ENCODE data around the gene NDFIP2.

NDFIP2 gene

DNA sequence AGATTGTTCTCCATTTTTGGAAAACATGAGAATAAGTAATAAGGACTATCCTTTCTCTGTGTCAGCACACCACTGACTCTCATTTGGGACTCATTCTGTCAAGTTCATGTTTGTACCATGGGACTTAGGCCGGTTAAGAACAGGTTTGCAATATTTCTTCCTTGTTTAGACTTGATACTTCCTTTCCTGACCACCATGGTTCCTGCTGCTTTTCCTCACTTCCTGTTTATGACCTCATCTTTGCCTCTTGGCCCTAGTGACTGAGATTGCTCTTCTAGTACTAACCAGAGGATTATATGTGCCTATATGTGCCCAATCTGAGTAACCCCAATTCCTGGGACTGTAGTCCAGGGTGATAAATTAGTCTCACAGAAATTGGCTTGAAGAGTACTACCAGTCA is 32.5 kb upstream of the NDFIP2 start:
- no peak overlapping the region for H3K4me3 ChIP-seq (ENCODE audit: low read length)
- H3K9ac ChIP-seq (ENCODE audit: low read length), result no peak overlapping the region
- no peaks in the 10 kb centered on the region for H3K27me3 ChIP-seq (ENCODE audit: control insufficient read depth, insufficient read depth, low read length)
- no peaks in the 10 kb centered on the region for H3K4me1 ChIP-seq (ENCODE audit: control insufficient read depth, insufficient read depth, low read length)
- no peaks in the 10 kb centered on the region for H3K36me3 ChIP-seq (ENCODE audit: control insufficient read depth, insufficient read depth, low read length)
- no peak overlapping the region for H3K27ac ChIP-seq (ENCODE audit: low read depth, low read length)

- Histone ChIP-seq H3K27ac (ENCODE audit: low read depth, low read length) (no peak overlapping the region), H3K27me3 (ENCODE audit: control insufficient read depth, insufficient read depth, low read length) (no peaks in the 10 kb centered on the region), H3K4me3 (ENCODE audit: low read length) (no peak overlapping the region), H3K4me1 (ENCODE audit: control insufficient read depth, insufficient read depth, low read length) (no peaks in the 10 kb centered on the region), H3K9ac (ENCODE audit: low read length) (no peak overlapping the region), H3K36me3 (ENCODE audit: control insufficient read depth, insufficient read depth, low read length) (no peaks in the 10 kb centered on the region)
Measured at GRCh38 chr13:79450110-79450509, 30.8 kb upstream of the NDFIP2 start.

- H3K4me3 ChIP-seq (ENCODE audit: low read length), result no peak overlapping the region
- no peaks in the 10 kb centered on the region for H3K4me1 ChIP-seq (ENCODE audit: control insufficient read depth, insufficient read depth, low read length)
- H3K27me3 ChIP-seq (ENCODE audit: control insufficient read depth, insufficient read depth, low read length), result no peaks in the 10 kb centered on the region
- no peak overlapping the region for H3K9ac ChIP-seq (ENCODE audit: low read length)
- no peak overlapping the region for H3K27ac ChIP-seq (ENCODE audit: low read depth, low read length)
- H3K36me3 ChIP-seq (ENCODE audit: control insufficient read depth, insufficient read depth, low read length), result no peaks in the 10 kb centered on the region
Measured at GRCh38 chr13:79451500-79451962, 29.4 kb upstream of the NDFIP2 start.

GRCh38 chr13:79452239-79452913 is 28.6 kb upstream of the NDFIP2 start:
- Histone ChIP-seq H3K4me1 (ENCODE audit: control insufficient read depth, insufficient read depth, low read length) (no peaks in the 10 kb centered on the region), H3K27me3 (ENCODE audit: control insufficient read depth, insufficient read depth, low read length) (no peaks in the 10 kb centered on the region), H3K4me3 (ENCODE audit: low read length) (no peak overlapping the region), H3K36me3 (ENCODE audit: control insufficient read depth, insufficient read depth, low read length) (no peaks in the 10 kb centered on the region), H3K27ac (ENCODE audit: low read depth, low read length) (no peak overlapping the region), H3K9ac (ENCODE audit: low read length) (no peak overlapping the region)

GRCh38 chr13:79455331-79455730 is 25.6 kb upstream of the NDFIP2 start:
- no peak overlapping the region for H3K27ac ChIP-seq (ENCODE audit: low read depth, low read length)
- H3K9ac ChIP-seq (ENCODE audit: low read length), result no peak overlapping the region
- H3K27me3 ChIP-seq (ENCODE audit: control insufficient read depth, insufficient read depth, low read length), result no peaks in the 10 kb centered on the region
- no peaks in the 10 kb centered on the region for H3K36me3 ChIP-seq (ENCODE audit: control insufficient read depth, insufficient read depth, low read length)
- H3K4me3 ChIP-seq (ENCODE audit: low read length), result no peak overlapping the region
- H3K4me1 ChIP-seq (ENCODE audit: control insufficient read depth, insufficient read depth, low read length), result no peaks in the 10 kb centered on the region

- Histone ChIP-seq H3K27ac (ENCODE audit: low read depth, low read length) (no peak overlapping the region), H3K36me3 (ENCODE audit: control insufficient read depth, insufficient read depth, low read length) (no peaks in the 10 kb centered on the region), H3K9ac (ENCODE audit: low read length) (no peak overlapping the region), H3K4me3 (ENCODE audit: low read length) (no peak overlapping the region), H3K27me3 (ENCODE audit: control insufficient read depth, insufficient read depth, low read length) (no peaks in the 10 kb centered on the region), H3K4me1 (ENCODE audit: control insufficient read depth, insufficient read depth, low read length) (no peaks in the 10 kb centered on the region)
Measured at GRCh38 chr13:79456051-79456450, 24.9 kb upstream of the NDFIP2 start.

- H3K27ac ChIP-seq (ENCODE audit: low read depth, low read length), result no peak overlapping the region
- no peaks in the 10 kb centered on the region for H3K36me3 ChIP-seq (ENCODE audit: control insufficient read depth, insufficient read depth, low read length)
- no peak overlapping the region for H3K9ac ChIP-seq (ENCODE audit: low read length)
- H3K27me3 ChIP-seq (ENCODE audit: control insufficient read depth, insufficient read depth, low read length), result no peaks in the 10 kb centered on the region
- H3K4me1 ChIP-seq (ENCODE audit: control insufficient read depth, insufficient read depth, low read length), result no peaks in the 10 kb centered on the region
- H3K4me3 ChIP-seq (ENCODE audit: low read length), result no peak overlapping the region
Measured at GRCh38 chr13:79456656-79457365, 24.1 kb upstream of the NDFIP2 start.

DNA sequence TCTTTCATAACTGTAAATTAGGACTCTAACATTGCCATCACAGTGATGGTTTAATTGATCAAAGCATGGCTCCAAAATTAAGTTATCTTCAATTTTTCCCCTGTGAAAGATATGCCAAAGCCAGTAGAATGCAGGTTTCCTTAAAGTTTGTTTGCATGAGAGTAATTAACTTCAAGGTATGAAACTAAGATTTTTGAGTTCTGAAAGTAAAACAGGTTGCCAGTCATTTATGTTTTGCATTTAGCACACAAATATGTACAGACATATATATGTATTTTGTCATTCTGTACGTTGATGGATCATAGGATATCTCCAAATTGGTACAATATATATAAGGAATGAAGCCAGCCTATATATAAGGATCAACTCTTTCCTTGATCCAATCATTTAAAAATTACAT is 23.6 kb upstream of the NDFIP2 start:
- no peaks in the 10 kb centered on the region for H3K27me3 ChIP-seq (ENCODE audit: control insufficient read depth, insufficient read depth, low read length)

GRCh38 chr13:79457948-79458347 is 23.0 kb upstream of the NDFIP2 start:
- H3K4me3 ChIP-seq (ENCODE audit: low read length), result no peak overlapping the region
- H3K9ac ChIP-seq (ENCODE audit: low read length), result no peak overlapping the region
- H3K4me1 ChIP-seq (ENCODE audit: control insufficient read depth, insufficient read depth, low read length), result no peaks in the 10 kb centered on the region
- H3K27me3 ChIP-seq (ENCODE audit: control insufficient read depth, insufficient read depth, low read length), result no peaks in the 10 kb centered on the region
- H3K27ac ChIP-seq (ENCODE audit: low read depth, low read length), result no peak overlapping the region
- H3K36me3 ChIP-seq (ENCODE audit: control insufficient read depth, insufficient read depth, low read length), result no peaks in the 10 kb centered on the region

More for the DNA sequence above, 23.6 kb upstream of the NDFIP2 start:
- H3K36me3 ChIP-seq (ENCODE audit: control insufficient read depth, insufficient read depth, low read length), result no peaks in the 10 kb centered on the region
- H3K9ac ChIP-seq (ENCODE audit: low read length), result no peak overlapping the region
- no peaks in the 10 kb centered on the region for H3K4me1 ChIP-seq (ENCODE audit: control insufficient read depth, insufficient read depth, low read length)
- no peak overlapping the region for H3K4me3 ChIP-seq (ENCODE audit: low read length)
- H3K27ac ChIP-seq (ENCODE audit: low read depth, low read length), result no peak overlapping the region

DNA sequence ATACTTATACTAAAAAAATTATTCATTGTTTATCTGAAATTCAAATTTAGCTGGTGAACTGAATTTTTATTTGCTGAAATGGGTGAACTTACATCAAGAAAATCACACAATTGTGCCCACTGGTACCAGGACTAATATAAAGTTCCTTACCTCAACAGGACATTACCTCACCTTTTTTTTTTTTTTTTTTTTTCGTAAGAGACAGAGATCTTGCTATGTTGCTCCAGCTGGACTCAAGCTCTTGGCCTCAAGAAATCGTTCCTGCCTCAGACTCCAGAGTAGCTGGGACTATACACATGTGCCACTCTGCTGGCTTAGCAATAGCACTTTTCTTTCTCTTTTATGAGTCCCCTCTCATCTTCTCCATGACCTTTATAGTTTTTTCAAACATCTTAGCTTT is 22.5 kb upstream of the NDFIP2 start:
- H3K27ac ChIP-seq (ENCODE audit: low read depth, low read length), result no peak overlapping the region
- H3K4me3 ChIP-seq (ENCODE audit: low read length), result no peak overlapping the region
- H3K9ac ChIP-seq (ENCODE audit: low read length), result no peak overlapping the region
- H3K36me3 ChIP-seq (ENCODE audit: control insufficient read depth, insufficient read depth, low read length), result no peaks in the 10 kb centered on the region
- no peaks in the 10 kb centered on the region for H3K4me1 ChIP-seq (ENCODE audit: control insufficient read depth, insufficient read depth, low read length)
- no peaks in the 10 kb centered on the region for H3K27me3 ChIP-seq (ENCODE audit: control insufficient read depth, insufficient read depth, low read length)

DNA sequence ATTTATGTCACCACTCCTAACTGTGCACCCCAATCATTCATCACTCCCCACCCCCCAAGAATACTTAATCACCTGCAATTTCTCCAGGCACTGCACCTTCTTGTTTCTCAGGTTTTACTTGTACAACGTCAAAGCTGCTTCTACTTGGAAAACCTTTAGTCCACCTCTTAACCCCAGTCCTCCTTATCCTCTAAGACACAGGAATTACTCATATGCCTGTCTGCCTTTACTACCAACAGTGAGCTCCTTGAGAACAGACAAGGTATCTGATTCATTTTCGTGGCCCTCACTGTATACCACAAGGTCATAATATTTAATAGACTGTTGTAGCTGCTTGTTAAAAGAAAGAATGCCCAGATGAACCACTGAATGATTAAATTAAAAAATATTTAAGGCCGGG is 21.0 kb upstream of the NDFIP2 start:
- Histone ChIP-seq H3K27me3 (ENCODE audit: control insufficient read depth, insufficient read depth, low read length) (no peaks in the 10 kb centered on the region), H3K9ac (ENCODE audit: low read length) (no peak overlapping the region), H3K27ac (ENCODE audit: low read depth, low read length) (no peak overlapping the region), H3K4me1 (ENCODE audit: control insufficient read depth, insufficient read depth, low read length) (no peaks in the 10 kb centered on the region), H3K4me3 (ENCODE audit: low read length) (no peak overlapping the region), H3K36me3 (ENCODE audit: control insufficient read depth, insufficient read depth, low read length) (no peaks in the 10 kb centered on the region)

GRCh38 chr13:79462895-79463294 is 18.1 kb upstream of the NDFIP2 start:
- Histone ChIP-seq H3K36me3 (ENCODE audit: control insufficient read depth, insufficient read depth, low read length) (no peaks in the 10 kb centered on the region), H3K4me3 (ENCODE audit: low read length) (no peak overlapping the region), H3K4me1 (ENCODE audit: control insufficient read depth, insufficient read depth, low read length) (no peaks in the 10 kb centered on the region), H3K27me3 (ENCODE audit: control insufficient read depth, insufficient read depth, low read length) (no peaks in the 10 kb centered on the region), H3K27ac (ENCODE audit: low read depth, low read length) (no peak overlapping the region), H3K9ac (ENCODE audit: low read length) (no peak overlapping the region)

DNA sequence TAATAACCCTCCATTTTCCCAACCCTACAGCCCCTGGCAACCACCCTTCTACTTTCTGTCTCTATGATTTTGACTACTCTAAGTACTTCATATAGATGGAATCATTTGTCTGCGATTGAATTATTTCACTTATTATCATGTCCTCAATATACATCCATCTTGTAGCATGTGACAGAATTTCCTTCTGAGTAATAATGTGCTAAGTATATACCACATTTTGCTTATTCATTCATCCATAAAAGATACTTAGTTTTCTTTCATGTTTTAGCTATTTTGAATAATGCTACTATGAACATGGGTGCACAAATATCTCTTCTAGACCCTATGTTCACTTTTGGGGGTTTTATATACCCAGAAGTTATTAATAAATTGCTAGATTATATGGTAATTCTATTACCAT is 17.4 kb upstream of the NDFIP2 start:
- no peaks in the 10 kb centered on the region for H3K27me3 ChIP-seq (ENCODE audit: control insufficient read depth, insufficient read depth, low read length)
- no peak overlapping the region for H3K27ac ChIP-seq (ENCODE audit: low read depth, low read length)
- H3K4me1 ChIP-seq (ENCODE audit: control insufficient read depth, insufficient read depth, low read length), result no peaks in the 10 kb centered on the region
- H3K4me3 ChIP-seq (ENCODE audit: low read length), result no peak overlapping the region
- no peaks in the 10 kb centered on the region for H3K36me3 ChIP-seq (ENCODE audit: control insufficient read depth, insufficient read depth, low read length)
- no peak overlapping the region for H3K9ac ChIP-seq (ENCODE audit: low read length)
